ENCODE data around the gene INMT.

INMT gene

DNA sequence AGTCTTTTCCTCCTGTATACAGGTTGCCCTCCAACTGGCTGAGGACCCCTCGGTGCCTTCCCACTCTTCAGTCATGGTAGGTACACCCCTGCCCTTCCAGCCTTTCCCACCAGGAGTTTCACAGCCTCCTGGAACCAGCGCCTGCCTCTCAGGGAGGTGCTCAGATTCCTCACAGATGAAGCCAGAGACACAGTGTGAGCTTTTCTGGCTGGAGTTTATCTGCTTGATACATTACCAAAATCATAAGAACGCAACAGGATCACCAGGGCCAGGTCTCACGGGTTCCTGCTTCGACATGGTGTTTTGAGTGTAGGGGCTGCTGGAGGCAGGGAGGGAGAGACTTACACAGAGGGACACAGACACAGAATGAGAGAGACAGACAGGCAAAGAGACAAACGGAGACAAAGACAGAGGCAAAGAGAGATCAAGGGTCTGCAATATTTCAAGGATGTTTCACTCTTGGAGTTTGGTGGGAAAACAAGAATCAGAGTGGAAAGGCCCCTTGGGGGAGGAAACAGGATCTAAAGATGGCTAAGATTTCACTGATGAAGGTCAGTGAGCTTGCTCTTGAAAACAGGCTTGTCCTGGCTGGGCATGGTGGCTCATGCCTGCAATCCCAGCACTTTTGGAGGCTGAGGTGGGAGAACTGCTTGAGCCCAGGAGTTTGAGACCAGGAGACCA is 6.5 kb upstream of the INMT start:
- ChIA-PET POLR2A (no interaction called here), CTCF (interaction anchor here (1.1 kb wide), 1 partner anchor 67 kb away, joined by 4 read pairs; no protein-coding TSS in a partner anchor)
- DNase-seq (ENCODE audit: extremely low spot score) = no peak
- no peak for TF ChIP-seq FOXK2 (IDR thresholded peaks at IDR 0.05)
- no peak for TF ChIP-seq TARDBP (IDR thresholded peaks at IDR 0.05)
- TF ChIP-seq SP1 (IDR thresholded peaks at IDR 0.05) = no peak

DNA sequence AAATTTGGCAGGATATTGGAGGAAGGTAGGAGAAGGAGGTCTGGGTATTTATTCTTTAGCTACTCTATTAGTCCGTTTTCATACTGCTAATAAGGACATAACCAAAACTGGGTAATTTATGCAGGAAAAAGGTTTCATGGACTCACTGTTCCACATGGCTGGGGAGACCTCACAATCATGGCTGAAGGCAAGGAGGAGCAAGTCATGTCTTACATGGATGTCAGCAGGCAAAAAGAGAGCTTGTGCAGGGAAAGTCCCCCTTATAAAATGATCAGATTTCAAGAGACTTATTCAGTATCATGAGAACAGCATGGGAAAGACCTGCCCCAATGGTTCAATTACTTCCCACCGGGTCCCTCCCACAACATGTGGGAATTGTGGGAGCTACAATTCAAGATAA is 1.9 kb upstream of the INMT start:
- POLR2A ChIA-PET = no interaction called here
- no peak for TF ChIP-seq LEF1 (IDR thresholded peaks at IDR 0.05; ENCODE audit: borderline replicate concordance)
- TF ChIP-seq FOXA1 (IDR thresholded peaks at IDR 0.05) = no peak
- no peak for TF ChIP-seq FOXM1 (IDR thresholded peaks at IDR 0.05; ENCODE audit: borderline replicate concordance)
- no peak for TF ChIP-seq HDGF (IDR thresholded peaks at IDR 0.05; ENCODE audit: borderline replicate concordance)
- TF ChIP-seq SP1 (IDR thresholded peaks at IDR 0.05) = no peak
- no peak for TF ChIP-seq FOXK2 (IDR thresholded peaks at IDR 0.05)
- TF ChIP-seq, protein P1, sequence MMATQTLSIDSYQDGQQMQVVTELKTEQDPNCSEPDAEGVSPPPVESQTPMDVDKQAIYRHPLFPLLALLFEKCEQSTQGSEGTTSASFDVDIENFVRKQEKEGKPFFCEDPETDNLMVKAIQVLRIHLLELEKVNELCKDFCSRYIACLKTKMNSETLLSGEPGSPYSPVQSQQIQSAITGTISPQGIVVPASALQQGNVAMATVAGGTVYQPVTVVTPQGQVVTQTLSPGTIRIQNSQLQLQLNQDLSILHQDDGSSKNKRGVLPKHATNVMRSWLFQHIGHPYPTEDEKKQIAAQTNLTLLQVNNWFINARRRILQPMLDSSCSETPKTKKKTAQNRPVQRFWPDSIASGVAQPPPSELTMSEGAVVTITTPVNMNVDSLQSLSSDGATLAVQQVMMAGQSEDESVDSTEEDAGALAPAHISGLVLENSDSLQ (IDR thresholded peaks at IDR 0.05) = no peak
- TF ChIP-seq L3MBTL2 (conservative IDR thresholded peaks at IDR 0.05) = no peak
- no peak for TF ChIP-seq CTBP1 (IDR thresholded peaks at IDR 0.05; ENCODE audit: borderline replicate concordance)
- CTCF ChIA-PET = no interaction called here
- DNase-seq (ENCODE audit: extremely low spot score) = no peak

DNA sequence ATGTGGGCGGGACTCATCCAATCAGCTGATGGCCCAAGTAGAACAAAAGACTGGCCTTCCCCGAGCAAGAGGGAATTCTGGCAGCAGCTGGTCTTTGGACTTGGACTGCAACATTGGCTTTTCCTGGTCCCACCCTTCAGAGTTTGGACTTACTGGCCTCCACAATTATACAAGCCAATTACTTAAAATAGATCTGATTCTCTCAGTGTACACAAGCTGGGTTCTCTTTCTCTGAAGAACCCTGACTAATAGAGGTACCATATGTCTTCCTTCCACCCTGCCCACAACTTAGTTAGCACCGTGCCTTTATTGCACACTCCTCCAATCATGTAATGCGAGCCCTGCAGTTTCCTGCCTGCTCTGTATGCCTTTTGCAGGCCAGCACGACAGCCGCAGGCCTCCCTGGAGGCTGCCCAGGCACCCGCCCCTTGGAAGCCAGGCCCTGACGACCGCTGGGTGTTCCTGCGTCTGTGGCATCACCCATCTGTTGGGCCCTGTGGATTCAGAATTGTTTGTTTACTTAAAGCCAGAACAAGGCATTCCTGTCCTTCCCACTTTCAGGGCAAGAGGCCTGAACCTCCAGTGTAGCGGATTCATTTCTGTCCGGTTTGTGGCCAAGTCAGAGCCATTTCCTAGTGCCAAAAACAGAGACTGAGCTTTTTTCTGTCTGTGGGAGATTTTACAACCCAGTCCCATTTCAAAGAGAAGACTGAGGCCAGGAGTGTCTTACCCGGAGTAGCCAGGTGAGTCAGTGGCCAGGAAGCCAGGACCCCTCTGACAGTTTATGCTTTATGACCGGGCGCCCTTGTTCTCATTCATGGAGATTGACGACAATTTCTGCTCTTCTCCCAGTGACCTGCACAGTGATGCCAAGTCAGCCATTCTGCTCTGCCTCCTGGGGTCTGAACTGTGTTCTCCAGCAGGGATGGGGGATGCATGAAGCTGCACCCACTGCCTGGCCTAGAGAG is 968 bp upstream of the INMT start:
- DNase-seq (ENCODE audit: extremely low spot score) = no peak
- ChIA-PET POLR2A (no interaction called here), CTCF (interaction anchor here (0.6 kb wide), 1 partner anchor 182 kb away, joined by 3 read pairs; no protein-coding TSS in a partner anchor)
- TF ChIP-seq ARNT (IDR thresholded peaks at IDR 0.05) (no peak), SP1 (IDR thresholded peaks at IDR 0.05) (no peak), ZNF384 (IDR thresholded peaks at IDR 0.05) (no peak), TARDBP (IDR thresholded peaks at IDR 0.05) (no peak), SUZ12 (IDR thresholded peaks at IDR 0.05) (no peak), FOXK2 (IDR thresholded peaks at IDR 0.05) (no peak), L3MBTL2 (conservative IDR thresholded peaks at IDR 0.05) (no peak), HDGF (IDR thresholded peaks at IDR 0.05; ENCODE audit: borderline replicate concordance) (no peak), LEF1 (IDR thresholded peaks at IDR 0.05; ENCODE audit: borderline replicate concordance) (no peak)
- TF ChIP-seq, protein P1 (IDR thresholded peaks at IDR 0.05) = no peak

DNA sequence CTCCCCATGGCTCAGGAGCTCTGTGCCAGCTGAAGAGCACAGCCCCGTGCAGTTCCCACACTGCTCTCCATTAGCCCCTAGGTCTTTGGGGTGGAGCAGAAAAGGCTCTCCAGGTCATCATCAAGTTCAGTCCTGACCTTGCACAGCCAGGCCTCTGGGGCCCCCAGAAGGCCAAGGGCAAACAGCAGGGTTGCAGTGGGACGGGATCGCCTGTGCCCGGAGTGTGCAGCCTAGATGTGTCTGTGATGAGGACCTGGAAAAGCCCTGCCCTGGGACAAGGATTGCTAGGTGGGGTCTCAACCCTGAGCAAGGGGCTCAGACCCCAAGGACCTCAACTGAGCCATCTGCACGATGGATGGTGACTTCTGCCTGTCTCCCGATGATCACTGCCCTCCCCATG is 549 bp downstream of the INMT start:
- DNase-seq (ENCODE audit: extremely low spot score) = no peak
- TF ChIP-seq LEF1 (IDR thresholded peaks at IDR 0.05; ENCODE audit: borderline replicate concordance) = no peak
- TF ChIP-seq FOXA1 (IDR thresholded peaks at IDR 0.05) = no peak
- no peak for TF ChIP-seq SP1 (IDR thresholded peaks at IDR 0.05)
- TF ChIP-seq BHLHE40 (IDR thresholded peaks at IDR 0.05; ENCODE audit: borderline replicate concordance) = no peak
- TF ChIP-seq, protein P1 (IDR thresholded peaks at IDR 0.05) = no peak
- TF ChIP-seq ELF4 (IDR thresholded peaks at IDR 0.05) = no peak
- TF ChIP-seq FOXK2 (IDR thresholded peaks at IDR 0.05) = no peak
- no peak for TF ChIP-seq TARDBP (IDR thresholded peaks at IDR 0.05)
- no peak for TF ChIP-seq FOXM1 (IDR thresholded peaks at IDR 0.05; ENCODE audit: borderline replicate concordance)
- no peak for TF ChIP-seq CTBP1 (IDR thresholded peaks at IDR 0.05; ENCODE audit: borderline replicate concordance)
- TF ChIP-seq L3MBTL2 (conservative IDR thresholded peaks at IDR 0.05) = no peak
- TF ChIP-seq NFRKB (IDR thresholded peaks at IDR 0.05) = no peak
- no peak for TF ChIP-seq HDGF (IDR thresholded peaks at IDR 0.05; ENCODE audit: borderline replicate concordance)
- no peak for TF ChIP-seq ARNT (IDR thresholded peaks at IDR 0.05)
- no peak for TF ChIP-seq SUZ12 (IDR thresholded peaks at IDR 0.05)
- TF ChIP-seq ZNF384 (IDR thresholded peaks at IDR 0.05) = no peak
- ChIA-PET CTCF (no interaction called here), POLR2A (no interaction called here)

DNA sequence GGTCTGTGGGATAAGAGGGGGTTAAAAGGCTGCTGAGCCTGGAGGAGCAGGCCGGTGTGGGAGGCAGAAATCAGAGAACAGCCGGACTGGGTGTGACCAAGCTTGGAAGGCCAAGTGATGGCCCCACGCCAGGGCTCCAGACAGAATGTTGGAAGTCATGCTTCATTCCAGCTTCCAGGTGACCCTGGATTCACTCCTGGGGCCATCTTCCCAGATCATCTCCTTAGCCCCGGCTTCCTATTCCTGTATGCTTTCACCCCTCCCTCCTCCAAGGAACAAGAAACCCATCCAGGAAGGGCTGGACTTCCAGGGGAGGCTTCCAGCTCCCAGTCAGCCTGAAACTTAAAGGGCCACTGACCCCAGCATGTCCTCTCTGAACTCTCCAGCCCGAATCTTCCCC is 1.0 kb downstream of the INMT start:
- POLR2A ChIA-PET = no interaction called here
- TF ChIP-seq FOXK2 (IDR thresholded peaks at IDR 0.05) (no peak), FOXA1 (IDR thresholded peaks at IDR 0.05) (no peak), NFRKB (IDR thresholded peaks at IDR 0.05) (no peak)
- TF ChIP-seq, protein P1 (IDR thresholded peaks at IDR 0.05) = no peak
- CTCF ChIA-PET = no interaction called here
- DNase-seq (ENCODE audit: extremely low spot score) = no peak
